Left ventricle myocardium inferior (tissue), 1 donor: ENCODE data around the gene MAPT. TPM values are rescaled to one million over a fixed set of nuclear protein-coding genes. Genes with fewer than 3 reads are reported as not detected.

Source experiments
- DNase-seq: peaks from one replicate; pipeline ENCODE4 v3.0.0-alpha.2; 2020
- H3K27ac ChIP-seq: fragments of 200-600 bp; replicated peaks from 2 replicates; pipeline ENCODE4 v1.8.0; 2021
- H3K27me3 ChIP-seq: fragments of 200-600 bp; 2 replicates; pipeline ENCODE4 v1.8.0; 2021; ENCODE audit warnings: low read depth
- H3K36me3 ChIP-seq: fragments of 200-600 bp; 2 replicates; pipeline ENCODE4 v1.8.0; 2021
- H3K4me1 ChIP-seq: fragments of 200-600 bp; 2 replicates; pipeline ENCODE4 v1.8.0; 2021
- H3K4me3 ChIP-seq: fragments of 200-600 bp; 2 replicates; pipeline ENCODE4 v1.8.0; 2021; ENCODE audit warnings: mild to moderate bottlenecking, moderate library complexity
- H3K9me3 ChIP-seq: fragments of 200-600 bp; replicated peaks from 2 replicates; pipeline ENCODE4 v1.8.0; 2021
- intact Hi-C: fragments of 100-400 bp; cut with micrococcal nuclease; formaldehyde crosslinking; loops from one replicate; pipeline ENCODE4 v1.11.0; 2022
- total RNA-seq: library from RNA; stranded (reverse); fragmentation: NEBNext Ultra II Directional; extraction: Animal tissue kit (Norgen Biotek cat#: 25700); gene quantifications from one replicate; pipeline ENCODE4 v1.2.1, GENCODE V29; 2021
- TF ChIP-seq, protein P1 (sequence below): fragments of 200-600 bp; IDR thresholded peaks from 2 replicates; pipeline ENCODE4 v1.8.0; 2021; ENCODE audit warnings: antibody characterized with exemption, mild to moderate bottlenecking, borderline replicate concordance
- donor health status: DM: no; HTN: yes; CAD: no; lungs with severe emphysema.

MAPT gene
- total RNA-seq, 1 donor from 2014 or later: 28.6 TPM

DNA sequence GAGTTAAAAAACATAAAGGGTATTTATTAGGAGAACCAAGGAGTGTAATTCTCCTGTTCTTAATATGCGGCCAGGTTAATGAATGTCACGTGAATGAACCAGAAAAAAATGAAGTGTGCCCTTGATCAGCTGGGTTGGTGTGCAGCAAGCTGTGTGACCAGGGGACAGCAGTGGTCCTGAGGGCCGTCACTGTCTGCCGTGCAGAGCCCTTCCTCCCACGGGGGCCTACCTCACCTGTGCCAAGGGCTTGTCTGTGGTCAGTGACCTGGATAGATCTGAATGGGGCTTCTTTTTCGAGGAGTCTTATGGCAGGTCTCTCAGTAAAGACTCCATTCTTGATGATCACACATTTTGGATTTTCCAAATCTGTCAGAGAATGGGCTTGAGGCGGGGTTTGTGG, 87.0 kb downstream of the MAPT start:
- H3K4me1 ChIP-seq: no peaks in the 10 kb centered on the region
- no peaks in the 10 kb centered on the region for H3K36me3 ChIP-seq
- no peak overlapping the region for H3K27ac ChIP-seq
- TF ChIP-seq, protein P1, sequence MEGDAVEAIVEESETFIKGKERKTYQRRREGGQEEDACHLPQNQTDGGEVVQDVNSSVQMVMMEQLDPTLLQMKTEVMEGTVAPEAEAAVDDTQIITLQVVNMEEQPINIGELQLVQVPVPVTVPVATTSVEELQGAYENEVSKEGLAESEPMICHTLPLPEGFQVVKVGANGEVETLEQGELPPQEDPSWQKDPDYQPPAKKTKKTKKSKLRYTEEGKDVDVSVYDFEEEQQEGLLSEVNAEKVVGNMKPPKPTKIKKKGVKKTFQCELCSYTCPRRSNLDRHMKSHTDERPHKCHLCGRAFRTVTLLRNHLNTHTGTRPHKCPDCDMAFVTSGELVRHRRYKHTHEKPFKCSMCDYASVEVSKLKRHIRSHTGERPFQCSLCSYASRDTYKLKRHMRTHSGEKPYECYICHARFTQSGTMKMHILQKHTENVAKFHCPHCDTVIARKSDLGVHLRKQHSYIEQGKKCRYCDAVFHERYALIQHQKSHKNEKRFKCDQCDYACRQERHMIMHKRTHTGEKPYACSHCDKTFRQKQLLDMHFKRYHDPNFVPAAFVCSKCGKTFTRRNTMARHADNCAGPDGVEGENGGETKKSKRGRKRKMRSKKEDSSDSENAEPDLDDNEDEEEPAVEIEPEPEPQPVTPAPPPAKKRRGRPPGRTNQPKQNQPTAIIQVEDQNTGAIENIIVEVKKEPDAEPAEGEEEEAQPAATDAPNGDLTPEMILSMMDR: no peak
- H3K4me3 ChIP-seq: no peak overlapping the region
- intact Hi-C loops: no loop called here
- peaks cover 7% of the 10 kb centered on the region for H3K27me3 ChIP-seq
- no peaks in the 10 kb centered on the region for H3K9me3 ChIP-seq
- DNase-seq: no peak

DNA sequence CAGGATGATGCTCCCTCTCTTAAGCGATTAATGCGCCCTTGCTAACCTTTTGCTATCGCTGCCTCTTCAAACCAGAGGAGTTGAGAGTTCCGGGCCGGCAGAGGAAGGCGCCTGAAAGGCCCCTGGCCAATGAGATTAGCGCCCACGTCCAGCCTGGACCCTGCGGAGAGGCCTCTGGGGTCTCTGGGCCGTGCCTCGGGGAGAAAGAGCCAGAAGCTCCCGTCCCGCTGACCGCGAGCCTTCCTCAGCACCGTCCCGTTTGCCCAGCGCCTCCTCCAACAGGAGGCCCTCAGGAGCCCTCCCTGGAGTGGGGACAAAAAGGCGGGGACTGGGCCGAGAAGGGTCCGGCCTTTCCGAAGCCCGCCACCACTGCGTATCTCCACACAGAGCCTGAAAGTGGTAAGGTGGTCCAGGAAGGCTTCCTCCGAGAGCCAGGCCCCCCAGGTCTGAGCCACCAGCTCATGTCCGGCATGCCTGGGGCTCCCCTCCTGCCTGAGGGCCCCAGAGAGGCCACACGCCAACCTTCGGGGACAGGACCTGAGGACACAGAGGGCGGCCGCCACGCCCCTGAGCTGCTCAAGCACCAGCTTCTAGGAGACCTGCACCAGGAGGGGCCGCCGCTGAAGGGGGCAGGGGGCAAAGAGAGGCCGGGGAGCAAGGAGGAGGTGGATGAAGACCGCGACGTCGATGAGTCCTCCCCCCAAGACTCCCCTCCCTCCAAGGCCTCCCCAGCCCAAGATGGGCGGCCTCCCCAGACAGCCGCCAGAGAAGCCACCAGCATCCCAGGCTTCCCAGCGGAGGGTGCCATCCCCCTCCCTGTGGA, 88.6 kb downstream of the MAPT start:
- Histone ChIP-seq H3K27ac (no peak overlapping the region), H3K27me3 (peaks cover 7% of the 10 kb centered on the region), H3K4me3 (no peak overlapping the region), H3K36me3 (no peaks in the 10 kb centered on the region), H3K4me1 (no peaks in the 10 kb centered on the region), H3K9me3 (no peaks in the 10 kb centered on the region)
- no peak for DNase-seq
- intact Hi-C loops: no loop called here
- TF ChIP-seq, protein P1: no peak

DNA sequence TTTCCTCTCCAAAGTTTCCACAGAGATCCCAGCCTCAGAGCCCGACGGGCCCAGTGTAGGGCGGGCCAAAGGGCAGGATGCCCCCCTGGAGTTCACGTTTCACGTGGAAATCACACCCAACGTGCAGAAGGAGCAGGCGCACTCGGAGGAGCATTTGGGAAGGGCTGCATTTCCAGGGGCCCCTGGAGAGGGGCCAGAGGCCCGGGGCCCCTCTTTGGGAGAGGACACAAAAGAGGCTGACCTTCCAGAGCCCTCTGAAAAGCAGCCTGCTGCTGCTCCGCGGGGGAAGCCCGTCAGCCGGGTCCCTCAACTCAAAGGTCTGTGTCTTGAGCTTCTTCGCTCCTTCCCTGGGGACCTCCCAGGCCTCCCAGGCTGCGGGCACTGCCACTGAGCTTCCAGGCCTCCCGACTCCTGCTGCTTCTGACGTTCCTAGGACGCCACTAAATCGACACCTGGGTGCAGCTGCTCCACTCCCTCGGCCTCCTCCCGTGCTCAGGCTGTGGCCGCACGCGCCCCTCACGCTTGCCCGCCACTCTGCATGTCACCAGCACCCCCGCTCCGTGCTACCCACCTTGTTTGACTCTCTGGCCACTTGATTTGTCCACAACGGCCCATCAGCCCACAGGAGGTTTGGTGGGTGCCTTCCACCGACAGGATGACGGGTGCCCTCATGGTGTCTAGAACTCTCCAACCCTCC, 89.4 kb downstream of the MAPT start:
- intact Hi-C loops: no loop called here

DNA sequence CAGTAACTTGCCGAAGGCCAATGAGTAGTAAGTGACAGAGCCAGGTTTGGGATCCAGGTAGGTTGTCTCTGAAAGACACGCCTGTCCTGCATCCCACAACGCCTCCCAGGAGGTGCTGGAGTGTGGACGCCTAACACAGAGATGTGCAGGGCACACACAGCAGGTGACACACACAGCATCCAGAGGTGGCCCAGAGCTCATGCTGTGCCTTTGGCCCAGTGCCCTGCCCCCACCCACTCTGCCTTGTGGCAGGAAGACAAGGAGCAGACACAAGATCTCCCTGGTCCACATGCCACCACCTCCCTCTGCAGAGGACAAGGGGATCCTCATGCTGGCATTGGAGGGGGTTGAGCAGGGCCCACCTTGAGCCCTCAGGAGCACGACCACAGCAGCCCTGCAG, 90.0 kb downstream of the MAPT start:
- TF ChIP-seq, protein P1: no peak
- no peak for DNase-seq
- intact Hi-C loops: no loop called here
- H3K4me1 ChIP-seq: no peaks in the 10 kb centered on the region
- H3K27ac ChIP-seq: no peak overlapping the region
- H3K4me3 ChIP-seq: no peak overlapping the region
- H3K27me3 ChIP-seq: peaks cover 7% of the 10 kb centered on the region
- H3K36me3 ChIP-seq: no peaks in the 10 kb centered on the region
- H3K9me3 ChIP-seq: no peaks in the 10 kb centered on the region

More for the DNA sequence above, 89.4 kb downstream of the MAPT start:
- no peak overlapping the region for H3K27ac ChIP-seq
- peaks cover 7% of the 10 kb centered on the region for H3K27me3 ChIP-seq
- TF ChIP-seq, protein P1: no peak
- no peak overlapping the region for H3K4me3 ChIP-seq
- no peaks in the 10 kb centered on the region for H3K36me3 ChIP-seq
- DNase-seq: no peak
- H3K9me3 ChIP-seq: no peaks in the 10 kb centered on the region
- no peaks in the 10 kb centered on the region for H3K4me1 ChIP-seq

DNA sequence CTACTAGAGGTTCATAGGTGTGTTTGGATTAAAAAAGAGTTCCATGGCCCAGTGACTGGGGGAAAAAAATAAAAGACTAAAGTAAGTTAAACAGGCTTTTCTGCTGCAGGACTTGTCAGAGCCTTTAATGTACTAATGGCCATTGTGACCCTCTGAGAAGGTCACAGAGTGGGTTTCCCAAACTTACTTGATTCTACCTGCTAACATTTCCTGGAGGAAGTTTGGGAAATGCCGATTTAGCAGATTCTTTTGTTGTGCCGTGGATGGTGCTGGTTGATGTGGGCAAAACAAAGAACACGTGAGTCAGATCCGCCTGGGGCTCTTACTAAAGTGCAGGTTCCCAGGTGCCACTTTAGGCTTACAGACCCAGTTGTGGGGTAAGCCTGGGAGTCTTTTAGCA, 91.1 kb downstream of the MAPT start:
- intact Hi-C loops: no loop called here
- TF ChIP-seq, protein P1: no peak
- no peak for DNase-seq
- no peak overlapping the region for H3K27ac ChIP-seq
- no peaks in the 10 kb centered on the region for H3K36me3 ChIP-seq
- H3K9me3 ChIP-seq: no peaks in the 10 kb centered on the region
- no peaks in the 10 kb centered on the region for H3K4me1 ChIP-seq
- H3K27me3 ChIP-seq: peaks cover 7% of the 10 kb centered on the region
- no peak overlapping the region for H3K4me3 ChIP-seq
